Osteoblast (primary cell): ENCODE data around the gene L3MBTL1. TPM values are rescaled to one million over a fixed set of nuclear protein-coding genes. Genes with fewer than 3 reads are reported as not detected.

Experiments
- DNase-seq: peaks from one replicate; pipeline ENCODE4 v3.0.0; 2011; ENCODE audit warnings: low spot score, mixed read lengths; ENCODE audit not compliant: insufficient read length; ENCODE audit errors: missing footprints
- H2AFZ ChIP-seq: 2 replicates; pipeline ENCODE4 v1.6.0; 2011; ENCODE audit warnings: mild to moderate bottlenecking, low read length
- H3K27ac ChIP-seq: 2 replicates; pipeline ENCODE4 v1.5.1; 2011; ENCODE audit warnings: mild to moderate bottlenecking, low read depth, low read length, moderate library complexity
- H3K27me3 ChIP-seq: 2 replicates; pipeline ENCODE4 v1.6.0; 2012; ENCODE audit warnings: mild to moderate bottlenecking, control low read depth, inconsistent platforms, low read length, moderate library complexity; ENCODE audit not compliant: insufficient read depth
- H3K36me3 ChIP-seq: 2 replicates; pipeline ENCODE4 v1.5.1; 2011; ENCODE audit warnings: mild to moderate bottlenecking, low read length, control low read depth, moderate library complexity; ENCODE audit not compliant: insufficient read depth
- H3K4me1 ChIP-seq: 2 replicates; pipeline ENCODE4 v1.5.1; 2011; ENCODE audit warnings: mild to moderate bottlenecking, low read length, control low read depth, moderate library complexity; ENCODE audit not compliant: insufficient read depth
- H3K4me2 ChIP-seq: 2 replicates; pipeline ENCODE4 v1.6.0; 2011; ENCODE audit warnings: mild to moderate bottlenecking, low read length; ENCODE audit not compliant: insufficient read depth
- H3K4me3 ChIP-seq: fragments of 200-600 bp; sonication (generic); 3 replicates; pipeline ENCODE4 v1.5.1; 2012; ENCODE audit warnings: mild to moderate bottlenecking, low read length, inconsistent platforms; ENCODE audit not compliant: insufficient read depth
- H3K79me2 ChIP-seq: 2 replicates; pipeline ENCODE4 v1.6.0; 2012; ENCODE audit warnings: mild to moderate bottlenecking, low read length, control low read depth, inconsistent platforms; ENCODE audit not compliant: insufficient read depth
- H3K9me3 ChIP-seq: 2 replicates; pipeline ENCODE4 v1.5.1; 2011; ENCODE audit warnings: low read depth, low read length, control low read depth
- H4K20me1 ChIP-seq: 2 replicates; pipeline ENCODE4 v1.6.0; 2012; ENCODE audit warnings: mild to moderate bottlenecking, low read length, control low read depth; ENCODE audit not compliant: insufficient read depth
- total RNA-seq: library from RNA; depleted of rRNA; stranded (reverse); fragments of >200 nt; gene quantifications from 2 replicates; pipeline ENCODE4 v1.2.3, GENCODE V29; 2012
- TF ChIP-seq, protein P1 (sequence below): IDR thresholded peaks from 2 replicates; pipeline ENCODE4 v1.5.1; 2011; ENCODE audit warnings: mild to moderate bottlenecking, low read depth, low read length, moderate library complexity; ENCODE audit errors: extremely low read depth

Gene L3MBTL1
- total RNA-seq, 1 donor: 9.8 TPM

DNA sequence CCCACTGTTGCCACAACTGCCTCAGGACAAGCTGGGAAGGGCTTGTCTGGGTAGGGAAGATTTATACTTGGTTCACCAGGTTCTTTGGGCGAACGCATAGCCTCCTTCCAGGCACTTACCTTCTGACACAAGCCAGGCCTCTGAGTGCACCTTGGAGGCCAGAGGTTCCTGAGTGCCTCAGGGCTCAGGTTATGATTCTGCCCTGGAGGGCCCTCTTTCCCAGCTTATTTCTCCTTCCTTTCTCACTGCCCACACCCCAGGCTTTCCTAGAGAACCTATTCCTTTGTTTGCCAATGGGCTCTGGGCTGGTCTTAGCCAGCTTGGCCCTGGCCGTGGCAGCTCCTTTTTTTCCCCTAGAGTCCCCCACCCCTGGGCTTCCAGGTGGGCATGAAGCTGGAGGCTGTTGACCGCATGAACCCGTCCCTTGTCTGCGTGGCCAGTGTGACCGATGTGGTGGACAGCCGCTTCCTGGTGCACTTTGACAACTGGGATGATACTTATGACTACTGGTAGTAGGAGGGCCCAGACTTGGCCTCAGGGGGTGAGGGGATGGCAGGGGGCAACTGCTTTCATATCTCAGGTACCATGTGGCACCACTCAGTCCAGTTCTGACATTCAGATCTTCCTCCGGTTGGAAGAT lies 25.0 kb downstream of the L3MBTL1 start:
- TF ChIP-seq, protein P1, sequence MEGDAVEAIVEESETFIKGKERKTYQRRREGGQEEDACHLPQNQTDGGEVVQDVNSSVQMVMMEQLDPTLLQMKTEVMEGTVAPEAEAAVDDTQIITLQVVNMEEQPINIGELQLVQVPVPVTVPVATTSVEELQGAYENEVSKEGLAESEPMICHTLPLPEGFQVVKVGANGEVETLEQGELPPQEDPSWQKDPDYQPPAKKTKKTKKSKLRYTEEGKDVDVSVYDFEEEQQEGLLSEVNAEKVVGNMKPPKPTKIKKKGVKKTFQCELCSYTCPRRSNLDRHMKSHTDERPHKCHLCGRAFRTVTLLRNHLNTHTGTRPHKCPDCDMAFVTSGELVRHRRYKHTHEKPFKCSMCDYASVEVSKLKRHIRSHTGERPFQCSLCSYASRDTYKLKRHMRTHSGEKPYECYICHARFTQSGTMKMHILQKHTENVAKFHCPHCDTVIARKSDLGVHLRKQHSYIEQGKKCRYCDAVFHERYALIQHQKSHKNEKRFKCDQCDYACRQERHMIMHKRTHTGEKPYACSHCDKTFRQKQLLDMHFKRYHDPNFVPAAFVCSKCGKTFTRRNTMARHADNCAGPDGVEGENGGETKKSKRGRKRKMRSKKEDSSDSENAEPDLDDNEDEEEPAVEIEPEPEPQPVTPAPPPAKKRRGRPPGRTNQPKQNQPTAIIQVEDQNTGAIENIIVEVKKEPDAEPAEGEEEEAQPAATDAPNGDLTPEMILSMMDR: no peak
- H2AFZ ChIP-seq: no peak overlapping the region
- H3K27me3 ChIP-seq: no peaks in the 10 kb centered on the region
- H3K4me1 ChIP-seq: peaks cover 12% of the 10 kb centered on the region
- no peaks in the 10 kb centered on the region for H3K79me2 ChIP-seq
- no peaks in the 10 kb centered on the region for H3K36me3 ChIP-seq
- H4K20me1 ChIP-seq: no peaks in the 10 kb centered on the region
- H3K4me2 ChIP-seq: peak overlapping the region; percentile 37
- no peak for DNase-seq
- no peak overlapping the region for H3K4me3 ChIP-seq
- H3K9me3 ChIP-seq: no peaks in the 10 kb centered on the region
- H3K27ac ChIP-seq: no peak overlapping the region

DNA sequence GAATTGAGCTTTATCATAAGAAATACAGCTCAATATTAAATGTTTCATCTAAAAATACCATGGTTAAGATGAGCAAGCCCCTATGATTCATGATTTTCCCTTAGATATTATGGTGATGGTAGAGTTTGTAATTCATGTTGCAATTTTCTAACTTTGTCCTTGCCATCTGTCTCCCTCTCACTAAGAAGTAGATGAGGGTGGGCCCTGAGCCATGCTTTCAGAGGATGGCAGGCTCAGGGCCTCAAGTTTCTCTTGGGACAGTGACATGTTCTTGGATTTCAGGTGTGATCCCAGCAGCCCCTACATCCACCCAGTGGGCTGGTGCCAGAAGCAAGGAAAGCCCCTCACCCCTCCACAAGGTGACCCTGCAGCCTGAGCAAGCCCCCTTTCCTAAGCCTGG lies 25.6 kb downstream of the L3MBTL1 start:
- Histone ChIP-seq H2AFZ (no peak overlapping the region), H3K36me3 (no peaks in the 10 kb centered on the region), H3K4me2 (peak overlapping the region; percentile 37), H4K20me1 (peaks cover 4% of the 10 kb centered on the region), H3K79me2 (no peaks in the 10 kb centered on the region), H3K27me3 (no peaks in the 10 kb centered on the region), H3K9me3 (no peaks in the 10 kb centered on the region), H3K27ac (peak overlapping the region; percentile 61), H3K4me3 (no peak overlapping the region), H3K4me1 (peaks cover 12% of the 10 kb centered on the region)
- DNase-seq: peak; percentile 92
- TF ChIP-seq, protein P1: no peak

DNA sequence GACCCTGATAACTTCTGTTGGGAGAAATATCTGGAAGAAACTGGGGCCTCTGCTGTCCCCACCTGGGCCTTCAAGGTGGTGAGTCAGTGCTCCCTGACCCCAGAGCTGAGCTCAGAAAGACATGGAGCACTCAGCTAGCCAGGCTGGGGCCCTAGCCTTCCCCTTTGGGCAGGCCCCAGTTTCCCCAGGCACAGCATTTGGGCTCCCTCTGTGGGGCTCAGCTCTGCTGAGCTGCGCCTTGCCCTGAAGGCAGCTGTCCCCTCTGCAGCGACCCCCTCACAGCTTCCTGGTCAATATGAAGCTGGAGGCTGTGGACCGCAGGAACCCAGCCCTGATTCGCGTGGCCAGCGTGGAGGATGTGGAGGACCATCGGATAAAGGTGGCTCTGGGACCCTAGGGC lies 26.5 kb downstream of the L3MBTL1 start:
- Histone ChIP-seq H3K27me3 (no peaks in the 10 kb centered on the region), H3K27ac (no peak overlapping the region), H3K4me3 (no peak overlapping the region), H4K20me1 (peaks cover 7% of the 10 kb centered on the region), H3K9me3 (no peaks in the 10 kb centered on the region), H3K4me1 (peaks cover 12% of the 10 kb centered on the region), H3K79me2 (no peaks in the 10 kb centered on the region), H2AFZ (no peak overlapping the region), H3K36me3 (no peaks in the 10 kb centered on the region), H3K4me2 (no peak overlapping the region)
- TF ChIP-seq, protein P1: no peak
- no peak for DNase-seq

DNA sequence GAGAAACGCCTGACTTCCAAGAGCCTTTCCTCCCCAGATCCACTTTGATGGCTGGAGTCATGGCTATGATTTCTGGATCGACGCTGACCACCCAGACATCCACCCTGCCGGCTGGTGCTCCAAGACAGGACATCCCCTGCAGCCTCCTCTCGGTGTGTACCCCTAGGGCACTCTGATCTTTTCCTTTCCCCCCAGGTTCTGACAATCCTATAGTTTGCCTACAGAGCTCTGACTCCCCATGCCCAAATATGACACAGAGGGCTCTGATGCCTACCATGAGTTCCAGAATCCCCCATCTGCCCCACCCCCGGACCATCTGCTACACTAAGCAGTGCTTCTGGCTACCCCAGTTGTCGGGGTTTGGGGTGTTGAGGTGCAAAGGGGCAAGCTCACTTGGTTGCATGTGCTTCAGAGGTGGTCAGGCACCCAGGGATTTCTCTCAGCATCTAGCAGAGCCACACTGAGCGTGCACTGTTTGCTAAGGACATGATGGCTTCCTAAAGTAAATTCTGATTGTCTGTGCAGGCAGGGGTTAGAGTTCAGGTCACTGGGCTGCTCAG lies 27.4 kb downstream of the L3MBTL1 start:
- Histone ChIP-seq H3K27ac (no peak overlapping the region), H3K9me3 (no peaks in the 10 kb centered on the region), H3K4me3 (no peak overlapping the region), H3K36me3 (no peaks in the 10 kb centered on the region), H3K79me2 (no peaks in the 10 kb centered on the region), H3K4me2 (no peak overlapping the region), H3K27me3 (no peaks in the 10 kb centered on the region), H4K20me1 (peaks cover 7% of the 10 kb centered on the region), H2AFZ (no peak overlapping the region), H3K4me1 (peaks cover 12% of the 10 kb centered on the region)
- TF ChIP-seq, protein P1: no peak
- DNase-seq: peak; percentile 66
